Measurements from ENCODE around the gene TRPM3. TPM values are rescaled to one million over a fixed set of nuclear protein-coding genes. Genes with fewer than 3 reads are reported as not detected.

TRPM3 gene
- total RNA-seq, 1 experiment from 2014 or later: not detected

DNA sequence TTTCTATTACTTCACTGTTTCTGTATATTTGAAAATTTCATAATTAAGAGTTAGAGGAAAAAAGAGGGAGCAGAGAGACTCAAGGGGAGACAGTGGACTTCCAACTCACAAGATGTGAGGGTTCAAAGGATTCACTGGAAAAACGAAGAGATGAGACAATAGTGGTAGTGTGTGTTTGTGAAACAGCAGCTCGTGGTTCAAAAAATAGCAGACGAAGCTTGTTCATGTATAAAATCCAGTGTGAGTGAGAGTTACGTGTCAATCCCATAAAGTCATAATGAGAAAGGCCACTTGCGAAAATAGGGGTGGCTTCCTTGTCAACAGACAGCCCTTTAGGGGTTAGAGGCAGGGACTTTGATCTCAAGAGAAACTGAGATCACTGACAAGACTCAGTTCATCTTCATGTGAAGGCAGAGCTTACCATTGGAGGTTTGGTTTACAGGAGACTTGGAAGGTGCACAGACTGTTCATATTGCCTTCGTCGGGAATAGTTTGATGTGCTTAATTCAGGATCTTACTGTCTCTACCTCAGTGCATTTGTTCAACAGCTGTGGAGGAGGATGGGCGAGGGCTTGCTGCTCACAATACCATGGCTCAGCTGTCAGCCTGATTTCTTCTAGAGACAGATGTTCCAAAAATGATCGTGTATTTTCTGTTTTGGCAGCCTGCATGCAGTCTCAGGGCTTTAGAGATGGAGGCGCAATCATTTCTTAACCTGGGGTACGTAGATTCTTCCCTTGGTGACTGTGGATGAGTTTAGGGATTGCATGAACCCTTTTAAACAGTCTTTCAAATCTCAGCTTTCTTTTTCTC, 601.3 kb downstream of the TRPM3 start:
- CTCF ChIA-PET: no interaction called here
- Mint-ChIP-seq H3K27me3 (ENCODE audit: insufficient read depth, unreplicated experiment) (peaks cover 3% of the 10 kb centered on the region), H3K4me3 (ENCODE audit: unreplicated experiment) (no peak overlapping the region), H3K4me1 (ENCODE audit: low read depth, unreplicated experiment) (no peaks in the 10 kb centered on the region), H3K36me3 (ENCODE audit: insufficient read depth, unreplicated experiment) (no peaks in the 10 kb centered on the region), H3K9me3 (ENCODE audit: unreplicated experiment) (no peaks in the 10 kb centered on the region), H3K27ac (ENCODE audit: unreplicated experiment) (no peak overlapping the region)
- intact Hi-C loops (cut with micrococcal nuclease; ENCODE audit: unreplicated experiment): no loop called here
- H3K4me3 ChIP-seq (ENCODE audit: low read depth, low read length): no peak overlapping the region
- BruUV-seq (replicated peaks): no TSS peak
- no peaks in the 10 kb centered on the region for H3K9me3 ChIP-seq
- TF ChIP-seq, protein P1, sequence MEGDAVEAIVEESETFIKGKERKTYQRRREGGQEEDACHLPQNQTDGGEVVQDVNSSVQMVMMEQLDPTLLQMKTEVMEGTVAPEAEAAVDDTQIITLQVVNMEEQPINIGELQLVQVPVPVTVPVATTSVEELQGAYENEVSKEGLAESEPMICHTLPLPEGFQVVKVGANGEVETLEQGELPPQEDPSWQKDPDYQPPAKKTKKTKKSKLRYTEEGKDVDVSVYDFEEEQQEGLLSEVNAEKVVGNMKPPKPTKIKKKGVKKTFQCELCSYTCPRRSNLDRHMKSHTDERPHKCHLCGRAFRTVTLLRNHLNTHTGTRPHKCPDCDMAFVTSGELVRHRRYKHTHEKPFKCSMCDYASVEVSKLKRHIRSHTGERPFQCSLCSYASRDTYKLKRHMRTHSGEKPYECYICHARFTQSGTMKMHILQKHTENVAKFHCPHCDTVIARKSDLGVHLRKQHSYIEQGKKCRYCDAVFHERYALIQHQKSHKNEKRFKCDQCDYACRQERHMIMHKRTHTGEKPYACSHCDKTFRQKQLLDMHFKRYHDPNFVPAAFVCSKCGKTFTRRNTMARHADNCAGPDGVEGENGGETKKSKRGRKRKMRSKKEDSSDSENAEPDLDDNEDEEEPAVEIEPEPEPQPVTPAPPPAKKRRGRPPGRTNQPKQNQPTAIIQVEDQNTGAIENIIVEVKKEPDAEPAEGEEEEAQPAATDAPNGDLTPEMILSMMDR (IDR thresholded peaks at IDR 0.05; ENCODE audit: insufficient read depth in 1 of 2, low read depth in 1 of 2, low read length in 1 of 2, severe bottlenecking in 1 of 2, unreplicated experiment in 1 of 2): no peak
- no peaks in the 10 kb centered on the region for H3K27me3 ChIP-seq (replicated peaks; ENCODE audit: control insufficient read depth, insufficient read depth, low read length)
- no peaks in the 10 kb centered on the region for H3K36me3 ChIP-seq (ENCODE audit: control insufficient read depth, insufficient read depth, low read length)
- no peak for DNase-seq
- H3K4me1 ChIP-seq: no peaks in the 10 kb centered on the region
- POLR2A ChIA-PET: no interaction called here

DNA sequence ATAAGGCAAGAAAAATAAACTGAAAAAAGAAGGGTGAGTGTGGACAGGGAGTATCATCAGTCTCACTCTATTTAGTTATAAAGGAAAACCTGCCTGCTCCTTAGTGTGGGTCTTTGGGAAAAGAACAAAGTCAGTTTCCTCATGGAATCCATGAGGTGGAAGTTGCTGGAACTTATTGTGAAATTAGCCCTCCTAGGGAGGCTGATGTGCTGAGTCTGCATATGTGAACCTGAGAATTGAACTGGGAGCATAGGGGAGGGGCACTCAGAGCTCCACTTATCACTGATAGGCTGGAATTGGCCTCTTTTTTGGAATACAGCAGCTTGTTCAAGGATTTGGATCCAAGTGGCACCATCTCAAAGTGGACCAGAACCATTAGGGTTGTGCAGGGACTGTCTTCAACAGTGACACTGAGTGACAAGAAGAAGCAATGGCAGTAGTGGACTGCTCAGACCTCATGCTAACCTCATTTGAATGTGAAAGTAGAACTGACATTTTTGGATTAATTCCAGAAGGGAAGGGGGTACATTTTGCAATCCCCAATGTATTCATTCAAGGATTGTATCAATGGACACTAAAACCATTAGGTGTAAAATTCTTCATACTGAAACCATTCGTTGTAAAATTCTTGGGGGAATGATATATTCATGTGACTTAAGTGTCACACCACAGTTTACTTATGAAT, 603.4 kb downstream of the TRPM3 start:
- ChIA-PET CTCF (no interaction called here), POLR2A (no interaction called here)
- Mint-ChIP-seq H3K9me3 (ENCODE audit: unreplicated experiment) (no peaks in the 10 kb centered on the region), H3K36me3 (ENCODE audit: insufficient read depth, unreplicated experiment) (no peaks in the 10 kb centered on the region), H3K4me1 (ENCODE audit: low read depth, unreplicated experiment) (no peaks in the 10 kb centered on the region), H3K4me3 (ENCODE audit: unreplicated experiment) (no peak overlapping the region), H3K27ac (ENCODE audit: unreplicated experiment) (no peak overlapping the region), H3K27me3 (ENCODE audit: insufficient read depth, unreplicated experiment) (peaks cover under 1% of the 10 kb centered on the region)
- Histone ChIP-seq H3K9me3 (no peaks in the 10 kb centered on the region), H3K27me3 (replicated peaks; ENCODE audit: control insufficient read depth, insufficient read depth, low read length) (no peaks in the 10 kb centered on the region), H3K4me3 (ENCODE audit: low read depth, low read length) (no peak overlapping the region), H3K4me1 (no peaks in the 10 kb centered on the region), H3K36me3 (ENCODE audit: control insufficient read depth, insufficient read depth, low read length) (no peaks in the 10 kb centered on the region)
- BruUV-seq (replicated peaks): no TSS peak
- no peak for DNase-seq
- intact Hi-C loops (cut with micrococcal nuclease; ENCODE audit: unreplicated experiment): no loop called here
- TF ChIP-seq, protein P1 (IDR thresholded peaks at IDR 0.05; ENCODE audit: insufficient read depth in 1 of 2, low read depth in 1 of 2, low read length in 1 of 2, severe bottlenecking in 1 of 2, unreplicated experiment in 1 of 2): no peak

DNA sequence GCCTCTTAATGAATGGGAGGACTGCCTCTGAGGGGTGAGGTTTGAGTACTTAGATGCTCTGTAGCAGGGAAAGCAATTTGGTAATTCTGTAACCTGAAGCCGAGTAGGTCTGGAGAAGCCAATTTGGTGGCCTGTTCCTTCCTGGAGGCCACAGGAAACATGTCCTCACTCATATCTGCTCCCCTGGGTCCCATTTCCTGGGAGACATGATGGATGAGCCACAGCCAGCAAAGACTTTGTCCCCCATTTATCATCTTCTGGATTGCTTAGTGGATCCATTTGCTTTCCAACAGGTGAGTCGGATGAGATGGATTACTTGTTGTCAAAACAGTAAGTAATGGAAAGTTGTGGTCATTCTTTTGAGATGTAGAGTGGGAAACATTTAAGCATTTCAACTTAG, 607.1 kb downstream of the TRPM3 start:
- no peaks in the 10 kb centered on the region for H3K36me3 ChIP-seq (ENCODE audit: control insufficient read depth, insufficient read depth, low read length)
- ChIA-PET CTCF (no interaction called here), POLR2A (no interaction called here)
- Mint-ChIP-seq H3K27me3 (ENCODE audit: insufficient read depth, unreplicated experiment) (no peaks in the 10 kb centered on the region), H3K9me3 (ENCODE audit: unreplicated experiment) (no peaks in the 10 kb centered on the region), H3K4me3 (ENCODE audit: unreplicated experiment) (no peak overlapping the region), H3K27ac (ENCODE audit: unreplicated experiment) (no peak overlapping the region), H3K36me3 (ENCODE audit: insufficient read depth, unreplicated experiment) (no peaks in the 10 kb centered on the region), H3K4me1 (ENCODE audit: low read depth, unreplicated experiment) (no peaks in the 10 kb centered on the region)
- BruUV-seq (replicated peaks): no TSS peak
- DNase-seq: no peak
- H3K27me3 ChIP-seq (replicated peaks; ENCODE audit: control insufficient read depth, insufficient read depth, low read length): no peaks in the 10 kb centered on the region
- H3K9me3 ChIP-seq: no peaks in the 10 kb centered on the region
- intact Hi-C loops (cut with micrococcal nuclease; ENCODE audit: unreplicated experiment): no loop called here
- TF ChIP-seq, protein P1 (IDR thresholded peaks at IDR 0.05; ENCODE audit: insufficient read depth in 1 of 2, low read depth in 1 of 2, low read length in 1 of 2, severe bottlenecking in 1 of 2, unreplicated experiment in 1 of 2): no peak
- no peak overlapping the region for H3K4me3 ChIP-seq (ENCODE audit: low read depth, low read length)
- no peaks in the 10 kb centered on the region for H3K4me1 ChIP-seq
